Thyroid gland (tissue), 4 donors: ENCODE results near the gene KRTAP4-5. TPM values are rescaled to one million over a fixed set of nuclear protein-coding genes. Genes with fewer than 3 reads are reported as not detected.
"Not testable (repeated sequence)": the region's sequence is repeated elsewhere in the genome, so short reads cannot be mapped to it uniquely, and the experiment has no call there.

Source experiments
- DNase-seq, 2 donors: peaks; one replicate each; pipeline ENCODE4 v3.0.0-alpha.2; 2019
- H3K27ac ChIP-seq, 3 donors: fragments of 200-600 bp; sonication (generic); 1 replicate in 2 of 3; 2 replicates in 1 of 3; pipeline ENCODE4 v1.5.1; 2016 to 2019; ENCODE audit warnings: mild to moderate bottlenecking in 1 of 3, moderate library complexity in 1 of 3
- H3K27me3 ChIP-seq: fragments of 200-600 bp; sonication (generic); one replicate; pipeline ENCODE4 v1.5.1; 2019
- H3K36me3 ChIP-seq, 2 donors: fragments of 200-600 bp; sonication (generic); one replicate each; pipeline ENCODE4 v1.5.1; 2016 to 2019
- H3K4me1 ChIP-seq, 2 donors: fragments of 200-600 bp; sonication (generic); one replicate each; pipeline ENCODE4 v1.5.1; 2017 to 2019
- H3K4me3 ChIP-seq, 3 donors: fragments of 200-600 bp; sonication (generic); replicated peaks in 1 of 3; 1 replicate in 2 of 3; 2 replicates in 1 of 3; pipeline ENCODE4 v1.5.1; 2016; ENCODE audit warnings: mild to moderate bottlenecking in 1 of 3
- H3K9me3 ChIP-seq: fragments of 200-600 bp; sonication (generic); one replicate; pipeline ENCODE4 v1.5.1; 2017
- POLR2A ChIP-seq, 2 donors: fragments of 450-650 bp; IDR thresholded peaks; one replicate each; pipeline ENCODE4 v1.6.1; 2017; ENCODE audit warnings: antibody characterized with exemption in 2 of 2, mild to moderate bottlenecking in 2 of 2, moderate library complexity in 1 of 2
- WGBS, 2 donors: methylation state at CpG; one replicate each; pipeline ENCODE4 v1.1.5; 2017; 5-methylcytosine and 5-hydroxymethylcytosine counted together
- intact Hi-C: fragments of 100-400 bp; cut with DNase I; formaldehyde crosslinking; loops from one replicate; pipeline ENCODE4 v1.15.1; 2023
- total RNA-seq, 4 donors: library from RNA; depleted of rRNA; stranded (reverse); fragments of >200 nt; gene quantifications; one replicate each; pipeline ENCODE4 v1.2.3, GENCODE V29; 2016
- TF ChIP-seq, protein P1 (sequence below), 6 experiments: fragments of 200-600 bp in 3 of 6; fragments of 450-650 bp in 3 of 6; sonication (generic) in 3 of 6; IDR thresholded peaks; one replicate each; pipeline ENCODE4 v1.5.1; 2016 to 2019; ENCODE audit warnings: antibody characterized with exemption in 6 of 6, mild to moderate bottlenecking in 2 of 6, inconsistent platforms in 1 of 6, moderate library complexity in 1 of 6

The KRTAP4-5 gene
- total RNA-seq, 4 donors from 2014 or later, result not detected

DNA sequence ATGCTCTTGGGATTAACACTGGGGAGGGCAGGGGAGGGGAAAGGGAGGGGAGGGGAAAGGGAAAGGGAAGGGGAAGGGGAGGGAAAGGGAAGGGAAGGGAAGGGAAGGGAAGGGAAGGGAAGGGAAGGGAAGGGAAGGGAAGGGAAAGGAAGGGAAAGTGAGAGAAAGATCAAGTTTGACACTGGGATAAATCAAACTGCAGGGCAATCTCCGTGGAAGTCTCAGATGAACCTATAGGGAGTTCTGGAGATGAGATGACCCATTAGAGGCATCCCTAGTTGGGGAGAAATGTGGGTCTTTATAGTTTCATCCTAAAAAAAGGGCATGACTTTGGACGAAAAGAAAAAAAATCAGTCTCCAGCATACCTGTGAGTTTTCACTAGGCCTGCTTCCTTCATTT lies 27.9 kb downstream of the KRTAP4-5 start:
- H3K4me3 ChIP-seq, result no peak overlapping the region
- no peaks in the 10 kb centered on the region for H3K27me3 ChIP-seq
- H3K9me3 ChIP-seq, result no peaks in the 10 kb centered on the region
- H3K4me1 ChIP-seq, result no peaks in the 10 kb centered on the region
- intact Hi-C loops, result no loop called here
- no peaks in the 10 kb centered on the region for H3K36me3 ChIP-seq
- no peak for DNase-seq
- no peak overlapping the region for H3K27ac ChIP-seq
- TF ChIP-seq POLR2A (IDR thresholded peaks at IDR 0.05), result no peak
- TF ChIP-seq, protein P1, sequence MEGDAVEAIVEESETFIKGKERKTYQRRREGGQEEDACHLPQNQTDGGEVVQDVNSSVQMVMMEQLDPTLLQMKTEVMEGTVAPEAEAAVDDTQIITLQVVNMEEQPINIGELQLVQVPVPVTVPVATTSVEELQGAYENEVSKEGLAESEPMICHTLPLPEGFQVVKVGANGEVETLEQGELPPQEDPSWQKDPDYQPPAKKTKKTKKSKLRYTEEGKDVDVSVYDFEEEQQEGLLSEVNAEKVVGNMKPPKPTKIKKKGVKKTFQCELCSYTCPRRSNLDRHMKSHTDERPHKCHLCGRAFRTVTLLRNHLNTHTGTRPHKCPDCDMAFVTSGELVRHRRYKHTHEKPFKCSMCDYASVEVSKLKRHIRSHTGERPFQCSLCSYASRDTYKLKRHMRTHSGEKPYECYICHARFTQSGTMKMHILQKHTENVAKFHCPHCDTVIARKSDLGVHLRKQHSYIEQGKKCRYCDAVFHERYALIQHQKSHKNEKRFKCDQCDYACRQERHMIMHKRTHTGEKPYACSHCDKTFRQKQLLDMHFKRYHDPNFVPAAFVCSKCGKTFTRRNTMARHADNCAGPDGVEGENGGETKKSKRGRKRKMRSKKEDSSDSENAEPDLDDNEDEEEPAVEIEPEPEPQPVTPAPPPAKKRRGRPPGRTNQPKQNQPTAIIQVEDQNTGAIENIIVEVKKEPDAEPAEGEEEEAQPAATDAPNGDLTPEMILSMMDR (IDR thresholded peaks at IDR 0.05), result no peak
- WGBS, 2 donors, result 88 to 89% methylated on average over 2 of the region's 2 CpGs

DNA sequence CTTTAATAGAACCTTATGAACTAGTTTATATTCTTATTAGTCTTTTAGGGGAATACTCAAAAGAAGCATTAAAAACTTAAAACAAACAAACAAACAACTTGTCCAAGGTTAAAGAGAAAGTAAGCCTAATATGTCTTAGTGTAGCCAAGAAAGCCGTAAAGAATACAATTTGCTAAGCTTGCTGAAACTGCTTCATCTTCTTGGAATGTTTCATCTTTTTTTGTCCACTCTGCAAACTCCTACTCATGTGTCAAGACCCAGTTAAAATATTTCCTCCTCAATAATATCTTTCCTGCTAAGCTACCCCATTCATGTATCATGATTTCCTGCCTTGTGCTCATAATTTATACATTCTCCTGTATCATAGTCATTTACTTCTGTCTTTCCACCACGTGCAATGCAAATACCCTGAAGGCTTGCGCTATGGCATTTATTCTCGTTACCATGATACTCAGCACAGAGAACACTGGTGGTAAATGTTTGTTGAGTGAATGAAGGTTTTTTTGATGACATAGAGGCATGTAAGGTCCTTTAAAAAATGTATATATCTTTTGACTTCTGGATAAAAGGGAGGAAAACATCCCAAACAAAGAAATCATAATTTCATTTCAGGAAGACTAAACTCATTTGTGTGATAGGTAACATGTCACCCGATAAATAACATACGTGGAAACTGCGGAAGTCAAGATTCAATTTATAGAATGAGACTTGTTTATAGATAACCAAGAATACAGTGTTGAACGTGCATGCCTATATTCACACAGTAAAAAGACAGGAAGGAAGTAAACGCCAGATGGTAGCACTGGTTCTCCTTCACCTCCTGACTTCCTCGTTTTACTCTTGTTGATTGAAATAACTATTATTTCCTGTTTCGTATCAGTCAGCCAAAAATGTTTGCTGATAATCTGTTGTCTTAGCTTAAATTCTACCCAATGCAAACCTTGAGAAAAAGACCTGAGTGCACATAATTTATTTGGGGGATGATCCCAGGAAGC lies 29.6 kb downstream of the KRTAP4-5 start:
- H3K27ac ChIP-seq, H3K4me3 ChIP-seq, H3K4me1 ChIP-seq, H3K27me3 ChIP-seq, DNase-seq, intact Hi-C loops, H3K36me3 ChIP-seq, H3K9me3 ChIP-seq: not testable (repeated sequence)
- WGBS, 2 donors, result 68% methylated on average over 11 of the region's 11 CpGs

DNA sequence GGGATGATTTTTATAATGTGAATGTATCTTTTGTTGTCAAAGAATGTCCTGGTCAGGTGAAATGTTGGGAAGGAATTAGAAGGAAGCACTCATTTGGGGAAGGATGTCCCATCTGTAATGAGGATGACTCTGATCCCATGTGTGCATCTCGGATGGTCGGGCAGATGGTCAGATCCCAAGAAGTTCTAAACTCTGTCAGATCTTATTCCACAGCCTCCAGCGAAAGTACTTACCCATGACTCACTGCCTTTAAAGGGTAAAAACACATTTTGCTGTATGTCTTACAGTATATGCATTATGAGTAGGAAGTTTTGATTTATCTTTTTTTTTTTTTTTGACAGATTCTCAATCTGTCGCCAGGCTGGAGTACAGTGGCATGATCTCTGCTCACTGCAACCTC lies 30.9 kb downstream of the KRTAP4-5 start:
- WGBS, 2 donors, result 86 to 91% methylated on average over 4 of the region's 4 CpGs
- DNase-seq, result no peak
- Histone ChIP-seq H3K36me3 (no peaks in the 10 kb centered on the region), H3K27me3 (no peaks in the 10 kb centered on the region), H3K4me3 (no peak overlapping the region), H3K27ac (no peak overlapping the region), H3K4me1 (no peaks in the 10 kb centered on the region), H3K9me3 (no peaks in the 10 kb centered on the region)
- TF ChIP-seq POLR2A (IDR thresholded peaks at IDR 0.05), result no peak
- TF ChIP-seq, protein P1 (IDR thresholded peaks at IDR 0.05), result no peak
- intact Hi-C loops, result no loop called here

DNA sequence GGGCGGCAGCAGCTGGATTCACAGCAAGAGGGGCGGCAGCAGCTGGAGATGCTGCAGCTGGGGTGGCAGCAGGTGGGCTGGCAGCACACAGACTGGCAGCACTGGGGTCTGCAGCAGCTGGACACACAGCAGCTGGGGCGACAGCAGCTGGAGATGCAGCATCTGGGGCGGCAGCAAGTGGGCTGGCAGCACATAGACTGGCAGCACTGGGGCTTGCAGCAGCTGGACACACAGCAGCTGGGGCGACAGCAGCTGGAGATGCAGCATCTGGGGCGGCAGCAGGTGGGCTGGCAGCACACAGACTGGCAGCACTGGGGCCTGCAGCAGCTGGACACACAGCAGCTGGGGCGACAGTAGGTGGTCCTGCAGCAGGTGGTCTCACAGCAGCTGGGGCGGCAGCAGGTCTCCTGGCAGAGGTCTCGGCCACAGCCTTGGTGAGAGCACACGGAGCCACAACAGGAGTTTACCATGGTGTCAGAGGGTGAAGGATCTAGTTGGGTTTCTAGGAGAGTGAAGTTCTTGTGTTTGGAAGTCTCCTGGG lies 31.7 kb downstream of the KRTAP4-5 start, which contains the start of gene KRTAP4-11:
Gene KRTAP4-11 (minus strand): TSS at position 528 of the 541 bp plus-strand sequence. CDS start 58 bp downstream, at position 470.
- H3K36me3 ChIP-seq, H3K9me3 ChIP-seq, H3K4me1 ChIP-seq, intact Hi-C loops, H3K27me3 ChIP-seq, H3K27ac ChIP-seq, DNase-seq, H3K4me3 ChIP-seq: not testable (repeated sequence)
- WGBS, 2 donors, result 75 to 95% methylated on average over 7 to 8 of the region's 10 CpGs

DNA sequence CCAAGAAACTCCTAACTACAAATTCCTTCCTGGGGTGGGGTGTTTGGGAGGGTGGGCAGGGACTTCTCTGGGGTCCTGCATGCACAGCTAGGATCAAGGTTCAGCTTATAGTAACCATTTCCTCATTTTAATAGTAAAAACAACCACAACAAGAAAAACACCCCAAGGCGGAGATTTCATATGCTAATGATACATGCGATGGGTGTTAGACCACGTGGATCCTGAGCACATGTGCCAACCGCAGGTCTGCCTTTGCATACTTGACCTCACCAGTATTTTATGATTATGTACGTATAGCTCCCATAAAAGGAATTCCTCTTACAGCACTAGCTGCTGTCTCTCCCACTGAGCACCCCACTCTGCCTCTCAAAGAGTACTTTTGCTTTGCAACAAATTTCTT lies 33.3 kb downstream of the KRTAP4-5 start:
- no peak for TF ChIP-seq POLR2A (IDR thresholded peaks at IDR 0.05)
- TF ChIP-seq, protein P1 (IDR thresholded peaks at IDR 0.05), result no peak
- WGBS, 2 donors, result 62 to 69% methylated on average over 5 of the region's 5 CpGs
- Histone ChIP-seq H3K4me1 (no peaks in the 10 kb centered on the region), H3K27ac (no peak overlapping the region), H3K9me3 (no peaks in the 10 kb centered on the region), H3K27me3 (no peaks in the 10 kb centered on the region), H3K36me3 (no peaks in the 10 kb centered on the region), H3K4me3 (no peak overlapping the region)
- DNase-seq, result no peak
- intact Hi-C loops, result no loop called here
